RKO (cell line): ENCODE data around the gene SIGLEC11.
"Not testable (repeated sequence)": the region's sequence is repeated elsewhere in the genome, so short reads cannot be mapped to it uniquely, and the experiment has no call there.

Source experiments
- DNase-seq: peaks from one replicate; pipeline ENCODE4 v3.0.0-alpha.2; 2016; ENCODE audit warnings: low spot score

SIGLEC11 gene

DNA sequence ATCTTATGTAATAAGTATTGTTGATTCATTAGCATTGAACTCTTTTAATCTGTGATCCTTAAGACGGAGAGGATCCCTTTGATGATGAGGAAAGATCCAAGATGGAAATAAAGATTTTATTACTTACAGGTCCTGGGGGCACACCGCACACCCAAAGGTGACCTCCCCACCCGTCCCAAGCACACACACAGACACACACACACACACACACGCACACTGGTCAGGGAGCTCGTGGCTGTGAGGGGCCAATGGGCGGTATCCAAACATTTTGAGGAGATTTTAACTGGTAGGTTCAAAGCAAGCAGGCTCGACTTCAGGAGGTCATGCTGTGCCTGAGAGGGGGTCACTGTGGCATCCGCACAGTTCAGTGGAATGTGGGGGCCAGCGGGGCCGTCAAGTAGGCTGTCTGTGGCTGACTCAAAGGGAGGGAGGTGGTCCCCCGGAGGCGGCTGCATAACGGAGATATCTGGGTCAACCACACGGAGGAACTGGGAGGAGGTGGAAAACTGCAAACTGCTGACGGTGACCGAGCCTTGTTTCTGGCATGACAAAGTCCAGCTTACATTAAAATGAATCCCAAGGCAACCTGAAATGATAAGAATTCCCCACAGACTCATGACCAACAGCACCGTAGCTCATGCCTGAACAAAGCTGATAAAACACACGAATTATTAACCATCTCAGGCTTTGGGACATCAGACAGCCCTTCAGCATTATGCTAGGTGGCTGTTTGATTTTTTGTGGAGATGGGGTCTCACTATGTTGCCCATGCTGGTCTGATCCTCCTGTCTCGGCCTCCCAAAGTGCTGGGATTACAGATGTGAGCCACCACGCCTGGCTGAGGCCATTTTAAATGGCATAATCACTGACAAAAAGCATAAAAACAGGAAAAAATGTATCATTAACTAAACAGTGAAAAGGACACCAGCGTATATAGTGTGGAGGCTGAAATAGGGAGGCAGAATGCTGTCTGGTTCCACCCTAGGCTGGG is 20.9 kb upstream of the SIGLEC11 start:
- no peak for DNase-seq

DNA sequence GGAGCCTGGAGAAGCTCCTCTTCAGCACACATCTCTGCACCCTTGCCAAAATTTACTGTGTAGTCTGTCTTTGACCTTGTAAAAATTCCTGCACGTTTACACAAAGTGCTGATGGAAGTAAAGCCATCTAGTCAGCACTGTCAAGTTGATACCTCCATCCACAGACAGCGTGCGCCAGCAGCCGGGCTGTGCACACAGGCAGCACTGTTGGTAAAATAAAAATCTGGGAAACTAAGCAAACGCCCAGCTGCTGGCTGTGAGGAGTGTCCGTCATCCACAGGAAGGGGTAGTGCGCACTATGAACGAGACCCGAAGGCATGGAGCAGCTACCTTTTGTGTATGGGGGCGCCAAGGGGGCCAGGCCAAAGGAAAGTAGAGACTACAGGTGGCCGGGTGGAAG is 17.4 kb upstream of the SIGLEC11 start:
- DNase-seq, result no peak

DNA sequence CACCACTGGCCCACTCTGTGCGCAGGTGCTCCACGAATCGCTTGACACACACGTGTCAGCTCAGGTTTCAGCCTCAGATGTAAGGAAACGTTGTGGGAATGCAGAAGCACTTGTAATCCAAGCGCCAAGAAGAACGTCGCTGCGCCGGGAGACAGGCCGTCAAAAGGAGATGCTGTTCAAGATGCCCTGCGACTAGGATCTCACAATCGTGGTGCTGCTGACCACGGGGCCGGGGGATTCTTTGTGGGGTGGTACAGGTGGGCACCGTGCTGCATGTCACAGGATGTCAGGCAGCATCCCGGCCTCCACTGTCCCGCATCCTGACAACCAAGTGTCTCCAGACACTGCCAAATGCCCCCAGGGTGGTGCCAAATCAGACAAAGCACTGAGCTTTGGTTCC is 16.9 kb upstream of the SIGLEC11 start:
- DNase-seq, result no peak

DNA sequence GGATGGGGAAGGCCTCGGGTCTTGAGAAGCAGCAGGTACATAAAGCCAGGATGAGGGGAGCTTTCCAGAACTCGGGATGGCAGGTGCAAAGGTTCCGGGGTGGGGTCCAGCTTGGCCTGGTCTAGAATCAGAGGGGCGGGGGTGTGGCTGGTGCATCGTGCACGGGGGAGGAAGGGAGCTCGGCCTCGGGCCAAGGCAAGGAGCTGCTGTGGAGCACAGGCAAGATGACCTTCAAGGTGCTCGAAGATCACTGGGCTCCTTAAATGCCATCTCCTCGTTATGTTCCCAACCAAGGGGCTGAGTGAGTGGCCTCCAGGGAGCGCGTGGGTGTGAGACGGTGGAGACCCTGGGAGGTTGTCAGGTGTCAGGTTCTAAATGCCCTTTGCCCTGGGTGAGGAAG is 16.1 kb upstream of the SIGLEC11 start:
- DNase-seq, result no peak

DNA sequence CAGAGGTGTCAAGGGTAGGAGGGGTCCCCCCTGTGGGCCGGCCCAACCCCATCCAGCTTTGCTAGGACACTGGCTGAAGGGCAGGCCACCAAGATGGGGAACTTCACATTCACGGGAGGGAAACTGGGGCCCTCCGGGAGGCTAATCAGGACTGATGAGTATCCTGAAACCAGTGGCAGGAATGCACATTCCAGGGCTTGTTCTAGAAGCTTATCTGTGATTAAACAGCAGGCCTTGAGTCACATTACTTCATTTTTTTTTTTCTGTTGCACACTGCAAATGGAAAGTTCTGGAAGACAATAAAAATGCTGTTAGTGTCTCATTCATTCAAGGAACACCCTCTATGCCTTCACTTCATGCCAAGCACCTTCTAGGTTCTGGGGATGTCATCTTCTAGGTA is 15.5 kb upstream of the SIGLEC11 start:
- no peak for DNase-seq

DNA sequence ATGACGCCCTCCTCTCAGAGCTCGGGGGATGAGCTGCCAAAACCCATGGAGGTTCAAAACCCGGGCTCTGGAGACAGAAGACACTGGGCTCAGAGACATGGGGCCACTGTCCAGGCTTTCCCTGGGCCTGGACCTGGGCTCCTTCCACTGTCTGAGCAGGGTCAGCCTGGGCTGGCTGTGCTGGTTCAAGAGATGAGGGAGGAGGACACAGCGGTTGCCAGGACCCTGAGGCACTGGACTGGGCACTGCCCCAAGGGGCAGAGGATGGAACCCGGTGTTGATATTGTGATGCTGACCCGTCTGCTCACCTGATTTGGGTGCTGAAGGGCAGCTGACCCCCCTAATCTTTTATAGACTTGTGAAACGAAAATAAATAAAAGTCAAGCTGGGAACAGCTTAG is 14.1 kb upstream of the SIGLEC11 start:
- DNase-seq, result no peak

DNA sequence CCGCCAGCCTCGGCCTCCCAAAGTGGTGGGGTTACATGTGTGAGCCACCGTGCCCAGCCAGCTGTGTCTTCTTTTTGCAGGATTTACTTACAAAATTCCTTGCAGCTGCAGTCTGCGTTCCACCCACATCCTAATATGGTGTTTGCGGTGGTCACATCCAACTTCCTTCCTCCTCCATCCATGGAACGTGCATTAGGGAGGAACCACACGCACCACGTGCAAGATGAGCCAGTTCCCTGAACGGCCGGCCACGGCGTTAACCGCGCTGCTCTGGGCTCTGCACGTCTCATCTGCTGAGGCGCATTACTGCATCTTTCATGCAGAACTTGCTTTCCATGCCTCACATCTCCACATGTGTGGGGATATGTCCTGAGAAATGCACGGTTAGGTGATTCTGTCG is 13.0 kb upstream of the SIGLEC11 start:
- DNase-seq, result no peak

DNA sequence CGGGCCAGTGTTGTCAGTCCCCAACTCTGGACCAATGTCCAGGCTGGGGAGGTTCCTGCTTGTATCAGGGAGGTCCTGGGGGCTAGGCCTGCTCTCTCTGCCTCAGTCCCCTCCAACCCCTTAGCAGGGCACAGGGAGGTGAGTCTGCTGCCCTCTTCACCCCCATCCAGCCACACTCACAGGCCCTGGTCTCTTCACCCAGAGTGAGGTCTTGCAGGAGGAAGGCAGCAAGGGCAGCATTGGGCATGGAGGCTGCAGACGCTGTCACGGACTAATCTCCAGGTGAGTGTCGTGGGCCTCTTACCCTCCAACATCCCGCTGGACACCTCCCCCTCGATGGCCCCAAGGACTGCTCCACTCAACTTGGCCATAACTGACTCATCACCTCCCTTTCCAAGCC is 11.9 kb upstream of the SIGLEC11 start:
- no peak for DNase-seq

DNA sequence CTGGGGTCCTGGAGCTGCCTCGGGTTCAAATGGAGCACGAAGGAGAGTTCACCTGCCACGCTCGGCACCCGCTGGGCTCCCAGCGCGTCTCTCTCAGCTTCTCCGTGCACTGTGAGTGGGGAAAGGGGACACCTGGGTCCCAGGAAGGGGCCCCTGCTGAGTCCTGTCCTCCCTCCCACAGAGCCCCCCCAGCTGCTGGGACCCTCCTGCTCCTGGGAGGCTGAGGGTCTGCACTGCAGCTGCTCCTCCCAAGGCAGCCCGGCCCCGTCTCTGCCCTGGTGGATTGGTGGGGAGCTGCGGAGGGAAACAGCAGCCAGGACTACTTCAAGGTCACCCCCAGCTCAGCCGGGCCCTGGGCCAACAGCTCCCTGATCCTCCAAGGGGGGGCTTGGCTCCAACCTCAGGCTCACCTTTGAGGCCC is 11.0 kb upstream of the SIGLEC11 start:
- no peak for DNase-seq

DNA sequence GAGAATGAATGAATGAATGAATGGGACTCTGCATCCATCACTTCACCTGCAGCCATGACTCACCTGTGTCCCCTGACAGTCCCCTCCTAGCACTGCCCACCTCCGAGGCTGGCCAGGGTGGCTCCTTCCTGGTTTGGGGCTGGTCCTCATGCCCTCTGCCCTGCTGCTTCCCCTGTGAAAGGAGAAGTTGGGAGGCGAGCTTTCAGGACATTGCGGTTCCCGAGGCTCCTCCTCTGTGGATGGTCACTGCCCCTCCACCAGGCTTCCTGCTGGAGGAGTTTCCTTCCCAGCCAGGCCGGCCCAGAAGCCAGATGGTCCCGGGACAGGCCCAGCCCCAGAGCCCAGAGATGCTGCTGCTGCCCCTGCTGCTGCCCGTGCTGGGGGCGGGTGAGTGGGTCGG is 8.4 kb upstream of the SIGLEC11 start:
- DNase-seq, result not testable (repeated sequence)

DNA sequence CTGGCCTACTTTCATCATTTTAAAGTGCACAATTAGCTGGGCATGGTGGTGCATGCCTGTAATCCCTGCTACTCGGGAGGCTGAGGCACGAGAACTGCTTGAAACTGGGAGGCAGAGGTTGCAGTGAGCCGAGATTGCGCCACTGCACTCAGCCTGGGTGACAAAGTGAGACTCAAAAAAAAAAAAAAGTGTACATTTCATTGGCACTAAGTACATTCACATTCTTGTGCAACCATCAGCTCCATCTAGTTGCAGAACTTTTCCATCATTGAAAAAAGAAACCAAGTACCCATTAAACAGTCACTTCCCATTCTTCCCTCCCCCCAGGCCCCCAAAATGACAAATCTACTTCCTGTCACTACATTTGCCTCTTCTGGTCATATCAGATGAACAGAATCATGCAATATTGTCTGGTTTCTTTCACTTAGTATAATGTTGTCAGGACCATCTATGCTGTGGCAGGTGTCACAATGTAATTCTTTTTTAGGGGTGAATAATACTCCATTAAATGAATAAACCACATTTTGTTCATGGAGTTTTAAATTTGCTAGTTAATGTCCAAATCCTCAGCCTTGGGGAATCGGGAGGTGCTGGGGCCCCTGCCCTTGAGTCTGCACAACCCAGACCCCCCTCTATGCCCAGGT is 7.4 kb upstream of the SIGLEC11 start:
- DNase-seq, result no peak

DNA sequence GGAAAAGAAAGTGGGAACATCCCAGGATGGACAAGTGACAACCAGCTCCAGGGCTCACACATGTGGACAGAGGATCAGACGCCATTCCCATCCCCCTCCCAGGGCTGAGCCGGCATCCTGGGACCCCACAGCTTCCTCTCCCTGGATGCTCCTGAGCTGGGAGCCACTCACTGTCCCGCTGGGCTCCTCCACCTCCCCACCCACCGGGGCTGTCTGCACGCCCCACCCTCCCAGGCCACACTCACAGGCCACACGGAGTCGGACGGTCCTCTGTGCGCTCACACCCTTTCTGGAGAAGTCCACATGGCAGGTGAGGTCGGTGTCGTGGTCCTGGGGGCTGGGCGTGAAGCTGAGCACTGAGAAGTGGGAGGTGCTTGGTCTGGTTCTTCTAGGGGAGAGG is 1.1 kb downstream of the SIGLEC11 start:
- DNase-seq, result not testable (repeated sequence)

DNA sequence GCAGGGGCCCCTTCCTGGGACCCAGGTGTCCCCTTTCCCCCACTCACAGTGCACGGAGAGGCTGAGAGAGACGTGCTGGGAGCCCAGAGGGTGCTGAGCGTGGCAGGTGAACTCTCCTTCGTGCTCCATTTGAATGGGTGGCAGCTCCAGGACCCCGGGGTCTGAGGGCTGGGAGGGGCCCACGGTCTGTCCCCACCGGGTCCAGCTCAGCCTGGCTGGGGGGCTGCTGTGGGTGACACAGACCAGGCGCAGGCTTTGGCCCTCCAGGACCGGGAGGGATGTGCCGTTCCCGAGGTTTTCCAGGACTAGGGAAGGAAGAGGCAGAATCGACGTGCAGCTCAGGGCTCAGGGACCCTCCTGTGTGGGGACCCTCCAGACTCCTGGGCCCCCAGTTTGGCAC is 2.4 kb downstream of the SIGLEC11 start:
- DNase-seq, result not testable (repeated sequence)

DNA sequence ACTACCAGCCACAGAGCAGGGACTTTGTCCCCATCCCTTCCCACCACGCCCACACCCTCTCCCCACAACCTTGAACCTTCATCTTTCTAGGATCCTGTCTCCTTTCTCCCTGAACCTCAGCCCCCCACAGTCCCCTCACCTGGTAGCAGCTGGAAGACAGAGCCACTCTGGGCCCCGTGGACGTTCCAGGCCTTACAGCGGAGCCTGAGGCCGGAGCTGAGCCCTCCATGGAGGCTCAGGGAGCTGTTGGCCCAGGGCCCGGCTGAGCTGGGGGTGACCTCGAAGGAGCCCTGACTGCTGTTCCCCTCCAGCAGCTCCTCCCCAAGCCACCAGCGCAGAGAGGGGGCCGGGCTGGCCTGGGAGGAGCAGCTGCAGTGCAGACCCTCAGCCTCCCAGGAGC is 2.8 kb downstream of the SIGLEC11 start:
- DNase-seq, result not testable (repeated sequence)

DNA sequence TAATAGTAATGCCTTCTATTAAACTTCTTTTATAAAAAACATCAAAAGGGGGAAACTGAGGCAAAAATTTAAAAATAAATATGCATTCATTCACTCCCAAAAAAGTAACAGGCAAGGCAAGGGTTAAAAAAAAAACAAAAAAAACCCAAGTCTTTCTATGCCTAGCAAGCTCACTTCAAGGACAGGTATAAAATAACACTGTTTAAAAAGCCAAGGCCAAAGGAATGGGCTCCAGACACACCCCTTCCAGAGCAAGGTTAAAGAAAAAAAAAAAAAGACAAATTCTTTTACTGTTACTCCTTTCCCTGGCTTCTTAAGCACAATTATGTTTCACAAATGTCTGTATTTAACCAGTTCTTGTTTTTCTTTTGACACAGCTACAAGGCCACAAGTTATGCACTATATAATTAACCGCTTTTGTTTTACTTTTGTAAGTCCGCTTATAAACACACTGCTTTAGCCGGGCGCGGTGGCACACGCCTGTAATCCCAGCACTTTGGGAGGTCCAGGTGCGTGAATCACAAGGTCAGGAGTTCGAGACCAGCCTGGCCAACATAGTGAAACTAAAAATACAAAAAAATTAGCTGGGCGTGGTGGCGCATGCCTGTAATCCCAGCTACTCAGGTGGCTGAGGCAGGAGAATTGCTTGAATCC is 3.6 kb downstream of the SIGLEC11 start:
- no peak for DNase-seq

DNA sequence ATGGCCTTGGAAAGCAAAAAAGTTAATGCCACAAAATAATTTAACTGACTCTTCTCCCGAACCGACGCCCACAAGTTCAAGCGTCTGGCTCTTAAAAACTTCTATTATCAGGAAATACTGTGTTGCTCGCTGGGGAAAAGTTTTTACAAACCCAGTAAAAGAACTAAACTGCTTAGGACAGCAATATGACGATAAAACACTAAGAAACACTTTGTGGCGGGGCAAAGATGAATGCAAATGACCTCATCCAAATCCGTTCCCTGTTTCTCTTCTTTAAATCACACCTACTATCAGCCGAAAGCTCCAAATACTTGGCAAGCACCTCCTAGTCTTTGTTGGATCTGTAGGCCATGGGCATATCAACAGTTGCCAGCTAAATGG is 4.9 kb downstream of the SIGLEC11 start:
- DNase-seq, result no peak

DNA sequence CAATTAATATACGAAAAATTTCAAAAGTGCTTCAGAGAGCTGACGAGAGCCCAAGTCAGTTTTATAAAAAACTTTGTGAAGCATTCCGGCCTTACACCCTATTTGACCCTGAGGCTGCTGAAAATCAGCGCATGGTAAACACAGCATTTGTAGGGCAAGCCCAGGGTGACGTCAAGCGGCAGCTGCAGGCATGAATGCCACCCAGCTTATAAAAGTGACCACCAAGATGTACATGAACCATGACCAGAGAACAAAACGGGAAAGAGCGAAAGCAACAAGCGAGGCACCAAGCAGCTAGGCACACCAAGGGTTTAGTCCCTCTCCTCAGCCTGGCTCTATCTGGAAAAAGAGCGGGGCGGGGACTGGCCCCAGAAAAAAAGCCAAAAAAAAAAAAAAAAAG is 6.0 kb downstream of the SIGLEC11 start:
- no peak for DNase-seq

DNA sequence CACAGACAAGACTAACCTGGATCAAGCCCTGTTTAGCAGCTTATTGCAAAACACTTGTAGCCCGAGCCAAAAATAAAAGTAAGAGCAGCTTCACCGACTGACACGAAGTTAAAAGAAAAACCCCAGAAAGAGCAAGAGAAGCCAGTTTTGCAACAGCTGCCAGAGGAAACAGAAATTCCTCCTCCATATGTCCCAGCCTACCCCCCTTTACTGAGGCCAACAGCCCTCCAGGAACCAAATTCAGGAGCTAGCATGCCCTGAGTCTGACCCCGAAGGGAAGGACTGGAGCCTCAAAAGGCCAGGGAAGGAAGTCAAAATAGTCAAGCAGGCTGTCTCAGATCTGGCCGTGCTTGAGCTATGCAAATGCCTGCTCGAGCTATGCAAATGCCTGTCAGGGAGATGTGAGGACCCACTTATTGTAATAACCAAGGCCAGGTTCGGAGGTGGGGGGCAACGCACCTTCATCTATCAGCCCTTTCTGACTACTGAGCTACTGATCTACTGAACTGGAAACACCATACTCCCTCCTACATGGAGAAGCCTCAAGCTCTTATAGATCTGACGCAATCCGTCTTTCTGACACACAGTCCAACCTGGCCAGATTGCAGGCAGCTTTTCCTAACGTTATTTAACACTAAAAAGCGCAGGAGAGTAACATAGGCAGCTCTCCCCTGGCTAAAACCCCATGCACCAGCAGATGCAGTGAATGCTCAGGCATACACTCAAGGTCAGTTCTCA is 6.7 kb downstream of the SIGLEC11 start:
- DNase-seq, result no peak

DNA sequence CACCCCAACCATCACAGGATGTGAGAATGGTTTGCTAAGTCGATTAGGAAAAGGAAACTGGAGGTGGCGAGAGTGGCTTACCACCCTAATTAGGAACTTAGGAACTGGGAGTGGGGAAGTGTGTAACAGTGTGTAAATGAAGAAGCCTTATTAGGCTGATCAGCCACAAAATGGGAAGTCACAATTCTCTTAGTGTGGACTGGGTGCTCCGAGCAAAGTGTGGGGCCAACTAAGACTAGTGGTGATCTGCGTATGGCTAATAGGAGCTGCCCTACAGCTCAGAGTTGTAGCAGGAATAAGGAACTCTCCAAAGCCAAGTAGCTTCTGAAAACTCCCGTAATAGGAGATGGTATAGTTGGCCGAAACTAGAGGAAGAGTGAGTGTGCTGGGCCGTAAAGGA is 7.6 kb downstream of the SIGLEC11 start:
- DNase-seq, result no peak

DNA sequence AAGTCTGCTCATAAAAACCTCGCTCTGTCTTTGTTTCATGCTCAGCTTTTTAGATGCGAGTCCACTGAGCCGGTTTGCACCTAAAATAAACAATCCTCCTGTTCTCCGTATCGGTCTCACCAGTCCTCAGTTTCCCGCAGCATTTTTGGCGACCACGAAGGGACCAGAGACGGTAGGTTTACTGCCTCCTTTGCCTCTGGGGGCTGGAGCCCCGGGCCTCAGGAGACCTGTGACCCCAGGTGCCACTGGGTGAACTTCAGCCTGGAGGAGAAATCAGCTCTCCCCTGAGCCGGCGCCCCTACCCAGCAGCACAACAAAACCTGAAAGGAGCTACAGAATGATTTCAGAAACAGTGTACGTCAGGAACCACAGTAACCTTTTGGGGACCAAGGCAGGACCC is 8.1 kb downstream of the SIGLEC11 start:
- DNase-seq, result no peak

DNA sequence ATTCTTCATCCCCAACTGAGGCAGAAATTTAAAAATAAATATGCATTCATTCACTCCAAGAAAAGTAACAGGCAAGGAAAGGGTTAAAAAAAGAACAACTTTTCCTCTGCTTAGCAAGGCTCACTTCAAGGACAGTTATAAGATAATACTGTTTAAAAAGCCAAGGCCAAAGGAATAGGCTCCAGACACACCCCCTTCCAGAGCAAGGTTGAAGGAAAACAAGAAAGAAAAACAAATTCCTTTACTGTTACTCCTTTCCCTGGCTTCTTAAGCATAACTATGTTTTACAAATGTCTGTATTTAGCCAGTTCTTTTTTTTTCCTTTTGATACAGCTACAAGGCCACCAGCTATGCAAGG is 8.5 kb downstream of the SIGLEC11 start:
- DNase-seq, result no peak

DNA sequence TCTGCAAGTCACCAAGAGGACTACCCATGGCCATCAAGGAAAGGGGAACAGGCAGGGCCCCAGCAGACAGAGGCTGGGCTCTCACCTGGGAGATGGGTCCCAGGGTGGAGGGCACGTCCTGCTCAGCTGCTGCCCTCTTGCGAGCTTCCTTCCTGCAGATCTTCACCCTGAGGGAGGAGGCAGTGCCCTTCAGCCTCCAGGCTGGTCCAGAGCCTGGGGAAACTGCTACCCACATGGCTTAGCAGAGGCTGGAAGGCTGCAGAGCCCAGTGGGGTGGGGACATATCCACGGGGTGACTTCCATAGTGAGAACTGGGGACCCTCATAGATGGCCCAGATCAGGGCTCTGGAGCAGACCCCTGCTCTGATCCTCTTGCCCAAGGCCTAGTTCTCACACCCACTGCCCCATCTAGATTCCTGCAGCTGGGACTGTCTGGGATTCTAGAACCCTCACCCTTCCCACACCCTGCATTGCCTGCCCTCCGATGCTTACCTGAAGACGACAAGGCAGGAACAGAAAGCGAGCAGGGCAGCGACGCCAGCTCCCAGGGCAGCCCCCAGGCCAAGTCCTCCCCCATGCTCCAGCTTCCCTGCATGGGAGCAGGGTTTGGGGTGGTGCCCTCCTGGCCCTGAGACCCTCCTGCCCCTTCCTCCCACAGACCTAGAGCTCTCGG is 9.0 kb downstream of the SIGLEC11 start:
- DNase-seq, result no peak
